Left hindlimb (tissue), 1 donor: ENCODE results near the gene IL17A.
"Not testable (repeated sequence)": the region's sequence is repeated elsewhere in the genome, so short reads cannot be mapped to it uniquely, and the experiment has no call there.

Experiments used
- DNase-seq: peaks from one replicate; pipeline ENCODE4 v3.0.0-alpha.2; 2018

Gene IL17A

GRCh38 chr6:52164319-52165094 lies 21.7 kb upstream of the IL17A start:
- no peak for DNase-seq

GRCh38 chr6:52167267-52167666 lies 18.9 kb upstream of the IL17A start:
- DNase-seq: no peak

DNA sequence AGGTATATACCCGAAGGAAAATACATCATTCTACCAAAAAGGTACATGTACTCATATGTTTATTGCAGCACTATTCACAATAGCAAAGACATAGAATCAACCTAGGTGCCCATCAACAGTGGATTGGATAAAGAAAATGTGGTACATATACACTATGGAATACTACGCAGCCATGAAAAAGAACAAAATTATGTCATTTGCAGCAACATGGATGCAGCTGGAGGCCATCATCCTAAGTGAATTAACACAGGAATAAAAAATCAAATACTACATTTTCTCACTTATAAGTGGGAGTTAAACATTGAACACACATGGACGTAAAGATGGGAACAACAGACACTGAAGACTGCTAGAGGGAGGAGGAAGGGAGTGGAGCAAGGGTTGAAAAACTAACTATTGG lies 17.8 kb upstream of the IL17A start:
- not testable (repeated sequence) for DNase-seq

- DNase-seq: no peak
Observed at GRCh38 chr6:52174118-52174517, 12.1 kb upstream of the IL17A start.

DNA sequence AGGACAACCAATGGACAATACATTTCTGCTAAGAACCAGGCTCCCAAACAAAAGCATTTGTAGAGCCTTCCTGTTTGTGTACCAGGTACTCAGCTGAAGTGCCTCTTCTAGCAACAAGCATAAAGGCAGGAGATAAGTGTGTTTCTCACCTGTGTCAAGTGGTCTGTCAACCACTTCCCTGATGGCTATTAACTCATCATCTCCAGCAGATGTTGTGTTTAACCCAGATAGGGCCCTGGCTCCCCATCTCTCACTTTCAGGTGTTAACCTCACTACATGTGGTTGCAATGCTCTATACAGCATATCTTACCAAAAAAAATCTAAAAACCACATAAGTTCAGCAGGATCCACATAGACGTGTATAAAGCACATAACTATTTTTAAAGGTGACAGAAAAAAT lies 9.6 kb upstream of the IL17A start:
- DNase-seq: no peak

GRCh38 chr6:52177961-52178360 lies 8.2 kb upstream of the IL17A start:
- DNase-seq: no peak

DNA sequence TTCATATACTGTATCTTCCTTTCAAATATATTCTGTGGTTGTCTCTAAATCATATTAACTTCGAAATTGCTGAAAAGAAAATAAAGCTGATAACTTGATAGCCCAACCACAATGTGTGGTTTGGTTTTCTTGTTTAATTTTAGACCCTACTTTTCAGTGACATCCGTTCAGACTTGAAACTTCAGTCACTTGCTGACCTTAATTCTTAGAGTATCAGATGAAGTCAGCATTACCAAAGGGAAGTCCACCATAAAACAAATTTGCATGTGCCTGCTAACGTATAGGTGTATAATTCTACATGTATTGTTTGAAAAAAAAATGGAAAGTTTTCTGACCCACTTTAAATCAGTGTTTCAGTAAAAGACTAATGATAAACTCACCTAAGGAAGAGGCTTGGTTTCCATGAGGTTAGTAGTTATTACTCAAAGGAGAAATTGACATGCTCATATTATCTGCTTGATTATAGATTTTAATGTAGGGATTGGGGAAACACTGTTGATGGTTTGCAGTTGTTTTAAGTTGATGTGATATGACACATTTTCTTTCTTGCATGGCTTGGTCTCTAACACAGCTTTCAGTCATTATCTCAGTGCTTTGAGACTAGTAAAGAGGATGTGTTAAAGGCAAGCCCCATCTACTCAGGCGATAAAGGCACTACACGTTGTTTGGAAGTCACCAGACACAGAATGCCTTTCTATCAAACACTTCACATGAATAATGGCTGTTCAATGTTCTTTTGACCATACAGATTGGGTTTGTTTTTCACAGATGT lies 5.2 kb upstream of the IL17A start:
- DNase-seq: no peak

- no peak for DNase-seq
Observed at GRCh38 chr6:52183131-52183713, 3.0 kb upstream of the IL17A start.

DNA sequence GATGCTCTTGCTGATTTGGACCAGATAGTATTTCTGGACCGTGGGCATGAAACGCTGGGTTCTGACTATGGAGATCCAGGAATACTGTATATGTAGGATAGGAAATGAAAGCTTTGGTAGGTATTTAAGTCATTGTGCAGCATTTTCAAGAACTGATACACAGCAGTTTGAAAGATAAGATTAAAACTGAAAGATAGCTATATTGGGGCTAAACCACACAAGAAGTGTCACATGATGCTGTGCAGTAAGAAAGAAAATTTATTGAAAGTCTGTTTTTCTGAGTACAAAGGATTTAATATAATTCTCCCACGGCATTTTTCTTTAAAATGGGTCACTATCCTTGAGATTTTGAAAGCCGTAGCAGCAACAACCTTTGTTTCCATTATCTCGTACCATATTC lies 305 bp downstream of the IL17A start:
- DNase-seq: no peak

DNA sequence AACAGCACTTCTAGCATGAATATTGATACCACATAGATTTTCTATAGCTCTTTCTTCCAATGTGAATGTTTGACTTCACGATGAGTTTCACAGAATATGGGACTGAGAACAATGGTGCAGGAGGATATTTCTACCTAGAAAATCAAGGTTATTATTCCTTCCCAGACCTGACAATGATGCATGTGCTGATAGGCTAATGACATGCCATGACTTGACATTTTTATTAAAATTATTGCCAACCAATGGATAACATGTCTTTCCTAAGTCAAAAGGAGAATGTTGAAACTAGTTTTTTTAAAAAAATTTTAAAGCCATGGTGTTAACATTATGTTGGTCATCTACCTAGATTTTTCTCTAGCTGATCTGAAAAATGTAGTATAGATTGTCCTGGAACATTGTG lies 923 bp downstream of the IL17A start:
- no peak for DNase-seq

DNA sequence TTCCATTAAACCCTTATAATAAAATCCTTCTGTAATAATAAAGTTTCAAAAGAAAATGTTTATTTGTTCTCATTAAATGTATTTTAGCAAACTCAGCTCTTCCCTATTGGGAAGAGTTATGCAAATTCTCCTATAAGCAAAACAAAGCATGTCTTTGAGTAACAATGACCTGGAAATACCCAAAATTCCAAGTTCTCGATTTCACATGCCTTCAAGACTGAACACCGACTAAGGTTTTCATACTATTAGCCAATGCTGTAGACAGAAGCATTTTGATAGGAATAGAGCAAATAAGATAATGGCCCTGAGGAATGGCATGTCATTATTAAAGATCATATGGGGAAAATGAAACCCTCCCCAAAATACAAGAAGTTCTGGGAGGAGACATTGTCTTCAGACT lies 3.8 kb downstream of the IL17A start:
- no peak for DNase-seq

DNA sequence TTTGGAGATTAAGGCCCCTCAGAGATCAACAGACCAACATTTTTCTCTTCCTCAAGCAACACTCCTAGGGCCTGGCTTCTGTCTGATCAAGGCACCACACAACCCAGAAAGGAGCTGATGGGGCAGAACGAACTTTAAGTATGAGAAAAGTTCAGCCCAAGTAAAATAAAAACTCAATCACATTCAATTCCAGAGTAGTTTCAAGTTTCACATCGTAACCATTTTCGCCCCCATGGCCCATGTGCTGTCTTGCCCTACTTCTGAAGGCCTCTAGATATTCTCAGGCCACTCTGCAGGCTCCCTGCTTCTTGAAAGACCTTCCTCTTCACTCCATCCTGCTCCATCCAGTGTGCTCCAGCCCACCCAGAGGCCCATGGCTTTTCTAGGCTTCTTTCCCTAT lies 4.2 kb downstream of the IL17A start:
- no peak for DNase-seq

DNA sequence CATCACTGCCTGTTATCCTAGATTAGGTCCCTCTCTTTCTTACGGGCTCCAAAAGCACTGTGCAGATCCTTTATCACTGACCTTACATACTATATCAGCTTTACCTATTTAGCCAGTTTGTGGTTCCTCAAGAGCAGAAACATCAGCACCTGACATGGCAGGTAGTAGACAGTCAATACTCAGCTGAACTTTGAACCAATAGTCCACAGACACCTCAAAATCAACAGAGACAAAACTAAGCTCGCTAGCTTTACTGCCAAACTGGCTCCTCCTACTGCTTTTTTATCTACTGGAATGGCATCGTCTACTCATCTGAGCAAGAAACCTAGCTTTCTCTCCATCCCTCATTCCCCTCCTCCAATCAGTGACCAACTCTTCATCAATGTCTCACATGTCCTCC lies 5.6 kb downstream of the IL17A start:
- DNase-seq: no peak

- no peak for DNase-seq
Observed at GRCh38 chr6:52195886-52196285, 9.7 kb downstream of the IL17A start.

DNA sequence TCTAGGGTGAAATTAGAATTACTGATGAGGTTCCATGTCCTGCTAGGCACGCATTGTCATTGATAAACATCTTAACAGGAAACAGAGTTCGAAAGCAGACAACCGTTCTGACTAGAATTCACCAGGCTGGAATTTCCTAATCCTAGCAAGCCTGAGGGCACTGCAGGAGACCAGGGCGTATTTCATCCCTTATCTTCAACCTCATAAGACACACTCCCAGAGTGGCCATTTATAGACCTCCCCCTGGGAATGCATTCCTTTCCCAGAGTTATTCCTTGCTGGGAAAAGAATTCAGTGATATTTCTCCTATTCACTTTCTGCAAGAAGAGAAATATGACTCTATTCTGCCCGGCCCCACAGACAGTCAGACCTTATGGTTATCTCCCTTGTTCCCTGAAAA lies 13.9 kb downstream of the IL17A start:
- DNase-seq: not testable (repeated sequence)

GRCh38 chr6:52201046-52201445 lies 14.9 kb downstream of the IL17A start:
- DNase-seq: no peak

DNA sequence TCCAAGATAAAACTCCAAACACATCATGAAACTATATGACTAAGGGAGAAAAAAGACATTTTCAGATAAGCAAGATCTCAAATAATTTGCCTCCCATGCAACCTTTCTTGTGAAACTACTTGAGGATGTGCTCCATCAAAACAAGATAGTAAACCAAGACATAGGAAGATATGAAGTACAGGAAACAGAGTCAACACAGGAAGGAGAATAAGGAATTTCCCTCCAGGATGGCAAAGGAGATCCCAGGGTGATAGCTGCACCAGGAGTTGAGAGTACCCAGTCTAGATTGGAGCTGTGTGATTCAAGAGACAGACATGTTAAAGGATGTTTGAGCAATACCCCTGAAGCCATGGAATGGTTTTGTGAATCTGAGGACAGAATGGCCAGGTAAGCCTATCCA lies 15.3 kb downstream of the IL17A start:
- DNase-seq: no peak

DNA sequence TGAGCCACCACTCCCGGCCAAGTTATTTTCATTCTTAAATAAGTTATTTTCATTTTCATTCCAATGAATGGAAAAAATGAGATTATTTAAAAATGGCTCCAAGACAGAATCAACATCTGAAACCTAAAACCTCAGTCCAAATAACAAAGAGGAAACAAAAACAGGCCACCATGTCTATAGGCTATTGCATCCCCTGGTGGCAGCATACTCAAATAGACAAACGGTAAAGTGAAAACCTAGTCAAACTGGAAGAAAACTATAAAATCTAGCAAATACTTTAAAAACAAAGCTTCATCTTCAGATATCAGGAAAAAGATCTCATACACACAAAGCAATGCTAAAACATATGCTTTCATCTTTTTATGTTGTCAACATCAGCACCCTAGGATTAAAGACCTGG lies 20.9 kb downstream of the IL17A start:
- no peak for DNase-seq

DNA sequence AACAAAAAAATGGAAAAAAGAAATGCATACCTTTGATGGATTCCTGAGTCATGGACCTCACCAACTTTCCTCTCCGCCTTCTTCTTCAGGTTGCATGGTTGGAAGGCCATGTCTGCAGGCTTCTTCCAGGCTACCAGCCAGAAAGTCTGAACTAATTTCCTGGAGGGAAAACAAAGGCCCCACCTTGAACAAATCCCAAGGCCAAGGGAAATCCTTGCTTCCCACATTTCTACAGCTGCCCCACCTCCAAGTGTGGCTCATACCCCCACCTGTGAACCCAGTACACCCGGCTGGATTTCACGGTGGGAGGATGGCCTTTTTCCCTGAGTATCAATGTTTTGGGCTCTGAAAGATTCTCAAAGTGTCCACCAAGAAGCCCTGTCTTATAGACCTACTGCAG lies 22.4 kb downstream of the IL17A start:
- no peak for DNase-seq

- DNase-seq: no peak
Observed at GRCh38 chr6:52209770-52210169, 23.6 kb downstream of the IL17A start.

- no peak for DNase-seq
Observed at GRCh38 chr6:52210227-52210626, 24.1 kb downstream of the IL17A start.

DNA sequence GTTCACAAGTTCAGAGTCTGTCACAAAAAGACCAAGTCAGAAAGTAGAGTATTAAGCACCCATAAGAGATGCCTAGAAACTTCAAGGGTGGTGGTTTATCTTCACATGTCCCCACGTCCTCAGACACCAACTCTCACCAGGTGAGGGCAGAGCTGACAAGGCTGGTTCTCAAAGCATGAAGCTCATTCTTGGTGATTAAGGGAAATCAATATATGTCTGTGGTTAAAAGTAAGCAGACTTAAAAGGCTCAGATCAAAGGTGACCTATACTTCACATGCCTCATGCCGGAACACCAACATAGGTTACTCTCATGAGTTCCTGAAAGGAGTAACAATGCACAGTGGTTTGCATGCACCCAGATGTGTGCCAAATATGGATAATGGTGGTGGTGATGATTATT lies 27.0 kb downstream of the IL17A start:
- no peak for DNase-seq

- no peak for DNase-seq
Observed at GRCh38 chr6:52215787-52216186, 29.6 kb downstream of the IL17A start.

DNA sequence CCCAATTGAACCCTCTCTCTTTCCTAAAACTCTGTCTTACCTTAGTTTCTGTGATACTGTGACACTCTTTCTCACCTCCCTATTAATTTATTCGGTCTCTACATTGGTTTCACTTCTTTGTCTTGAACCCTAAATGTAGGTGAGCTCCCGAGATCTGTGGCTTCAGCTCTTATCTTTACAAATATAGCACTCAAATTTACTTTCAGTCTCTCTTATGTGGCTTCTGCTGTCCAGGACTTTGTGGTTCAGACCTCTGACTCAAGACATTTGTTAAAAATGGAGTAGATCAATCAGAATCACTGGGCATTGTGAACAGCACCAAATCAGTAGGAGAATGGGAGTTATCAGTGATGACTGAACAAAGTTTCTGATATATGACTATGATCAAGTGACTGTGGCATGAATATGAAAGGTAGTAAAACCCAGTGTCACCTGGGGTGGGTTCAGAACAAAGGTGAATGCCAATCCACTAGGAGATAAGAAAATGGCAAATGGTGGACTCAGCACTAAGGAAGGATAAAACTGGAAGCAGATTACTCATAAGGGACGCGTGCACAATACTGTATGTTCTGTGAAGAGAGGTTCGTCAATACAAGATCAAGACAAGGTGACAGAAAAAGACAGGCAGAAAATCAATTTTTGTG lies 30.9 kb downstream of the IL17A start:
- no peak for DNase-seq
